ENCODE data around the gene EYA2.

DNA sequence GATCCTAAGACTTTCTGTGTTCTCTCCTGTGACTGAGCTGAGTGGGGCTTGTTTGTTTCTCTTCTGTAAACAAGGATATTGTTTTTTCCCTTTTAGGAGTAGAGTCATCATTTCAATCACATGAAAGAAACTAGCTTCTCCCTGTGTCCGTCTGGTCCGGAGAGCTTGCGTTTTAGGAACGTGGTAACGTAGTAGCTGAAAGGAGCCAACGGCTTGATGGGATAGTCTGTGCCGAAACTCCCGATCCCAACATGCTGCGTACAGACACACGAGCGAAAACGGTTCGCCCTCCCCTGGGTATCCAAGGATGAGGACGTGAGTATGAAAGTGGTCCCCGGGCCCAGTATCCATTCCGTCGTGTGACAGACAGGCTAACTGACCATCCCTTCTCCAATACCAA, 315.3 kb downstream of the EYA2 start:
- TF ChIP-seq, protein P1, sequence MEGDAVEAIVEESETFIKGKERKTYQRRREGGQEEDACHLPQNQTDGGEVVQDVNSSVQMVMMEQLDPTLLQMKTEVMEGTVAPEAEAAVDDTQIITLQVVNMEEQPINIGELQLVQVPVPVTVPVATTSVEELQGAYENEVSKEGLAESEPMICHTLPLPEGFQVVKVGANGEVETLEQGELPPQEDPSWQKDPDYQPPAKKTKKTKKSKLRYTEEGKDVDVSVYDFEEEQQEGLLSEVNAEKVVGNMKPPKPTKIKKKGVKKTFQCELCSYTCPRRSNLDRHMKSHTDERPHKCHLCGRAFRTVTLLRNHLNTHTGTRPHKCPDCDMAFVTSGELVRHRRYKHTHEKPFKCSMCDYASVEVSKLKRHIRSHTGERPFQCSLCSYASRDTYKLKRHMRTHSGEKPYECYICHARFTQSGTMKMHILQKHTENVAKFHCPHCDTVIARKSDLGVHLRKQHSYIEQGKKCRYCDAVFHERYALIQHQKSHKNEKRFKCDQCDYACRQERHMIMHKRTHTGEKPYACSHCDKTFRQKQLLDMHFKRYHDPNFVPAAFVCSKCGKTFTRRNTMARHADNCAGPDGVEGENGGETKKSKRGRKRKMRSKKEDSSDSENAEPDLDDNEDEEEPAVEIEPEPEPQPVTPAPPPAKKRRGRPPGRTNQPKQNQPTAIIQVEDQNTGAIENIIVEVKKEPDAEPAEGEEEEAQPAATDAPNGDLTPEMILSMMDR (optimal IDR thresholded peaks at IDR 0.05 in 1 of 3, IDR thresholded peaks at IDR 0.05 in 1 of 3, conservative IDR thresholded peaks at IDR 0.05 in 1 of 3; ENCODE audit: extremely low read depth in 1 of 3, insufficient read depth in 2 of 3, low read length in 3 of 3), result no peak
- TF ChIP-seq EZH2 (IDR thresholded peaks at IDR 0.05; ENCODE audit: low read length), result no peak
